GM13976 (cell line): Measurements from ENCODE around the gene ENOX1.

Experiments
- DNase-seq: peaks from one replicate; pipeline ENCODE4 v3.0.0; 2012; ENCODE audit warnings: low spot score
- in situ Hi-C: fragments of 300-500 bp; cut with MboI; formaldehyde crosslinking; loops from one replicate; pipeline ENCODE4 v1.12.0; 2022; ENCODE audit warnings: low sequenced_read_pairs, mixed read lengths, inconsistent platforms; ENCODE audit not compliant: unreplicated experiment
- TF ChIP-seq, protein P1 (sequence below): IDR thresholded peaks from 2 replicates; pipeline ENCODE4 v1.5.1; 2012; ENCODE audit warnings: borderline replicate concordance, mild to moderate bottlenecking; ENCODE audit not compliant: insufficient read depth; ENCODE audit errors: extremely low read depth, missing control alignments, control extremely low read depth

The ENOX1 gene

DNA sequence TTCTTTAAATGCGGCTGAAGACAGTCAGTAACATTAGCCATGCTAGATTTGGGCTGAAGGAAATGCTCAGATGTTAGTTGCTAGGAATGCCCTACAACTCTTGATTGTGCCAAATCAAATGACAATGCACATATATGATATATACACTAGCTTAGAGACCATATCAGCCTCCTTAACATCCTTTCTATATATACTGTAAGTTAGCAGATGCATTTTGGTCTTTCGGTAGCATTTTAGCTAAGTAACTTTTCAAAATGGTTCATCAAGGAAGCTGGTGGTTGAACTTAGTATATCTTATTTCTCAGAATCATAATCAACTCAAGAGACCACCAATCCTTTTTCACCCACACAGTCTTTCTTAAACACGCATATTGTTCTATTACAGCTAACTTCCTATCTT lies 14.1 kb upstream of the ENOX1 start:
- in situ Hi-C loops: loop anchor here (25.0 kb wide), 1 partner anchor 1164 kb away; no protein-coding TSS in a partner anchor
- TF ChIP-seq, protein P1, sequence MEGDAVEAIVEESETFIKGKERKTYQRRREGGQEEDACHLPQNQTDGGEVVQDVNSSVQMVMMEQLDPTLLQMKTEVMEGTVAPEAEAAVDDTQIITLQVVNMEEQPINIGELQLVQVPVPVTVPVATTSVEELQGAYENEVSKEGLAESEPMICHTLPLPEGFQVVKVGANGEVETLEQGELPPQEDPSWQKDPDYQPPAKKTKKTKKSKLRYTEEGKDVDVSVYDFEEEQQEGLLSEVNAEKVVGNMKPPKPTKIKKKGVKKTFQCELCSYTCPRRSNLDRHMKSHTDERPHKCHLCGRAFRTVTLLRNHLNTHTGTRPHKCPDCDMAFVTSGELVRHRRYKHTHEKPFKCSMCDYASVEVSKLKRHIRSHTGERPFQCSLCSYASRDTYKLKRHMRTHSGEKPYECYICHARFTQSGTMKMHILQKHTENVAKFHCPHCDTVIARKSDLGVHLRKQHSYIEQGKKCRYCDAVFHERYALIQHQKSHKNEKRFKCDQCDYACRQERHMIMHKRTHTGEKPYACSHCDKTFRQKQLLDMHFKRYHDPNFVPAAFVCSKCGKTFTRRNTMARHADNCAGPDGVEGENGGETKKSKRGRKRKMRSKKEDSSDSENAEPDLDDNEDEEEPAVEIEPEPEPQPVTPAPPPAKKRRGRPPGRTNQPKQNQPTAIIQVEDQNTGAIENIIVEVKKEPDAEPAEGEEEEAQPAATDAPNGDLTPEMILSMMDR: no peak
- no peak for DNase-seq

DNA sequence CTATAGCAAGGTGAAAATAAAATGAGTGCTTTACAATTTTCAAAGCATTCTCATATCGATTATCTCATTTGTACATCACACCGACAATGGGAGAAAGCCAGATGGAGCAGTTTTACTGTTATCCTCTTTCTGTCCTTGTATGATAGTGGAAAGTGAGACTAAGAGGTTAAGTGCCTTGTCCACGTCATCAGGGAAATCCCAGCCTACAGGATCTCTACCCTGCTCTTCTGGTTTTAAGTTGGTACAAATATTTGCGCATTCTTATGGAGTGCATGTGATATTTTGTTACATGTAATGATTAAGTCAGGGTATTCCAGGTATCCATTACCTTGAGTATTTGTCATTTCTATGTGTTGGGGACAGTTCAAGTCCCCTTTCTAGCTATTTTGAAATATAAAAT lies 12.4 kb upstream of the ENOX1 start:
- in situ Hi-C loops: loop anchor here (25.0 kb wide), 1 partner anchor 837 kb away; no protein-coding TSS in a partner anchor
- DNase-seq: no peak
- TF ChIP-seq, protein P1: no peak

DNA sequence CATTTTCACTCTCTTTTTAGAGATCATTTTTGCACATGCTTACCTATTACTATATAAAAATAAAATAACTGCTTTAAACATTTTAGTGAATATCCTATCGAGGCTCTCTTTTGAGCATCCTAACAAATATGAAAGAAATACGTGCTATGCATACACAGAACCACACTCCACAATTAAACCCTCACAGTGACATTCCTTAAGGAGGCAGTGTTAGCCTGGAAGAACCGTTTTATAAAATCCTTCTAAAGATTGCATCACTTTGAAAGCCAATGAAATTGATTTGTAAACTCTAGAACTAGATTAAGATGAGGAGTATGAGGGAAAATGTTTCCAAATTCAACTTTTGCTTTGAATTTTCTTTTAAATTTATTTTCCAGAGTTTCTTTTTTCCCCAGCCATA lies 11.1 kb upstream of the ENOX1 start:
- in situ Hi-C loops: loop anchor here (25.0 kb wide), 1 partner anchor 836 kb away; no protein-coding TSS in a partner anchor
- TF ChIP-seq, protein P1: no peak
- no peak for DNase-seq

DNA sequence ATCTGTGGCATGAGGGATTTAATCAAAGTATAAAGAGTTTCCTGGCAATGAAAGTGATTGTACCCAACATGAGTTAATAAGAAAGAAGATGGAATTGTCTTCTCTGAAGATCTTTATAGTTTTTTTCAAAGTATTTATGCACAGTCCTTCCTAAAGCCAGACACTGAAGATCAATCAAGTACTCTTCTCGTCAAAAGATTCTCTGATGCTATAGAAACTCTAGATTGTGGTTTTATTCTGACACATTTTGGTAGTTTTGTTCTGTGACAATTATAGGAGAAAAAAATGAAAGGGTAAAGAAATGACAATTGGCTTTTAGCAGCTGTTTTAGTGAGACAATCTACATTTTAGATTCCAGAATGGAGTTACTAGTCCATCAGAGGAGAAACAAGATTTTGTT lies 10.4 kb upstream of the ENOX1 start:
- DNase-seq: no peak
- in situ Hi-C loops: loop anchor here (25.0 kb wide), 1 partner anchor 835 kb away; no protein-coding TSS in a partner anchor
- TF ChIP-seq, protein P1: no peak

DNA sequence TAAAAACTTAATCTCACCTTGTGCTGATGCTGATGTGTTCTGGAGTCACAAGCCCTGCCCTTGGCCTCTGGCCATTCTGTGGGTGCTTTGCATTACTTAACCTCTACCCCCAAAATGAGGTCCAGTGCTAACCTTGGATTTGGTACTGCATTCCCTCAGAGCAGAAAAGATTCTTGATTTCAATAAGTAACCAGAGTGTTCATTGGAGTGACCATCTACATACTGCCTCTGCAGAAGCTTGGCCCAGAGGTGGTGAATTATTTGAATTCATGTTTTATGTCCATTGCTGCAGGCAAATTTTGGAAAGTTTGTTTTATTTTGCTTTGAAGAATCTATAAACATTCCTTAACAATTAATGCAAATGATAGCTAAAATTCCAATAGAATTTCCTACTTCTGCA lies 7.6 kb upstream of the ENOX1 start:
- DNase-seq: no peak
- TF ChIP-seq, protein P1: no peak
- in situ Hi-C loops: loop anchor here (25.0 kb wide), 1 partner anchor 832 kb away; no protein-coding TSS in a partner anchor

DNA sequence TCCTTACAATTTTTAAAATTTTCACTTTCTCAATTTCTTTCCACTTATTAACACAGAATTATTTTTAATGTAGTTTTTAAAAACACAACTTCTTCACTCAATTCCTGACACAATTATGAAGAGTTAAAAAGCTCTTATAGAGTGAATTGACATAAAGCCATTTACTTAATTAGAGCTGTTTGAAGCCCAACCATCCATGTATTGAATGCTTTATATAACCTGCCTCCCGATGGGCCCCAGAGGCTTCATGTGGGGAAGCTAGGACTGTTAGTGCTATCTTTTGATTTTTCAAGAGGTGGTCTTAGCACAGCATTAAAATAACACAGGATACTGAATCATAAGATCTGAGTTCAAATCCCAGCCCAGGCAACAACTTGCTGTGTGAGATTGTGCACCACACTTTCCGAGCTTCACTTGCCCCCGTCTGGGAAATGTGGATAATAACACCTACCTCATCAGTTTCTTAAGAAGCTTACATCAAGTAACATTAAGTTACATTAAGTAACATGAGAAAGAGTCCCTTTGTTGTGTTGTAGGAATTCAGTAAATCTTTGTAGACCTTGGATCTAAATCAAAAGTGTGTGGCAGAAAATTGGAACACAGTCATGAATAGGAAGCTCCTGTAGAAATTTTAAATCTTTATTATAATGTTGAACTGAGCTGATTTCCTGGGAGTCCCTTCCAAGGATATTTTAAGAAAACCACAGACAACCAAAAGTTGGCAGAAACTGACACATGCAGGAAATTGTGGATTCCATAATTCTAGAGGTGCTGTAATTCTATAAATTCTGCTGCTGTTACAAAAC lies 5.5 kb upstream of the ENOX1 start:
- DNase-seq: no peak
- in situ Hi-C loops: loop anchor here (25.0 kb wide), 1 partner anchor 830 kb away; no protein-coding TSS in a partner anchor
- TF ChIP-seq, protein P1: no peak
